GM06990 (cell line): ENCODE results near the gene BACH2.

Experiments
- DNase-seq: peaks from one replicate; pipeline ENCODE4 v3.0.0-alpha.2; 2011; ENCODE audit not compliant: insufficient read length; ENCODE audit errors: extremely low read depth
- H3K27me3 ChIP-seq: replicated peaks from 2 replicates; pipeline ENCODE4 v1.6.0; 2011; ENCODE audit warnings: low read length; ENCODE audit not compliant: control insufficient read depth, insufficient read depth
- H3K36me3 ChIP-seq: 2 replicates; pipeline ENCODE4 v1.5.1; 2011; ENCODE audit warnings: low read length; ENCODE audit not compliant: control insufficient read depth, insufficient read depth
- H3K4me3 ChIP-seq: replicated peaks from 2 replicates; pipeline ENCODE4 v1.5.1; 2011; ENCODE audit warnings: low read depth, mild to moderate bottlenecking, control low read depth, low read length
- TF ChIP-seq, protein P1 (sequence below): IDR thresholded peaks from 2 replicates; pipeline ENCODE4 v1.5.1; 2011; ENCODE audit warnings: low read length, control low read depth, mild to moderate bottlenecking, inconsistent platforms; ENCODE audit not compliant: insufficient read depth, poor library complexity, severe bottlenecking

The BACH2 gene

DNA sequence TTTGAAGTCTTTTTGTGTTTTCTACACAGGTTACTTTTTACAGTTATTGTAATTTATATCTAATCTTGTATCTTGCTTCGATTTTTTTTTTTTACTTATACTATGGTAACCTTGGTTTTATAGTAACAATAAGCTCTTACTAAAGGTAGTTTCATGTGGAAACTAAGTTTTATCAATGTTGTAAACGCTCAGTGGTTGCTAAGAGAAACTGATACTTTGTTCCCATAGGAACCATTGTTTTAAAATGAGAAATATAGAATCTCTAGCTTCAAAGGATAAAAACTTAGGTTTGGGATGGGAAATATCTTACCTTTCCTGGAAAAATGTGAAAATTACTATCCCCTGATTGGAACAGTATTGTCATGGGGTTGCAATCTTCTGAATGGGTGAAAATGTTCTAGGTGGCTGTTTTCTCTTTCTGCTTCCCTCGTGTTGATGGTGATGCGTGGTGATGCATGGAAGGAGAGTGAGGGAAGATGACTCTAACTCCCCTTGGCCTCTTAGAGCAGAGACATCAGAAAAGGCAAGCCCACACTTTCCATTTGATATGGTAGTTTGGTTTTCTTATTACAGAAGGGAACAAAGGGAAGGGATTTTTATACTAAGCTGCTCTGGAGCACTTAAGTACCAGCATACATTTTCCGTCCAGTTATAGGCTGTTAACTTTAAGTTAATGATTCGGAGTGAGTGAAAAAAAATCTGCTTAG, 23.5 kb upstream of the BACH2 start:
- no peak for DNase-seq
- no peaks in the 10 kb centered on the region; the same call in 1 of the 2 replicates for H3K27me3 ChIP-seq
- H3K36me3 ChIP-seq = no peaks in the 10 kb centered on the region
- H3K4me3 ChIP-seq = no peak overlapping the region
- TF ChIP-seq, protein P1, sequence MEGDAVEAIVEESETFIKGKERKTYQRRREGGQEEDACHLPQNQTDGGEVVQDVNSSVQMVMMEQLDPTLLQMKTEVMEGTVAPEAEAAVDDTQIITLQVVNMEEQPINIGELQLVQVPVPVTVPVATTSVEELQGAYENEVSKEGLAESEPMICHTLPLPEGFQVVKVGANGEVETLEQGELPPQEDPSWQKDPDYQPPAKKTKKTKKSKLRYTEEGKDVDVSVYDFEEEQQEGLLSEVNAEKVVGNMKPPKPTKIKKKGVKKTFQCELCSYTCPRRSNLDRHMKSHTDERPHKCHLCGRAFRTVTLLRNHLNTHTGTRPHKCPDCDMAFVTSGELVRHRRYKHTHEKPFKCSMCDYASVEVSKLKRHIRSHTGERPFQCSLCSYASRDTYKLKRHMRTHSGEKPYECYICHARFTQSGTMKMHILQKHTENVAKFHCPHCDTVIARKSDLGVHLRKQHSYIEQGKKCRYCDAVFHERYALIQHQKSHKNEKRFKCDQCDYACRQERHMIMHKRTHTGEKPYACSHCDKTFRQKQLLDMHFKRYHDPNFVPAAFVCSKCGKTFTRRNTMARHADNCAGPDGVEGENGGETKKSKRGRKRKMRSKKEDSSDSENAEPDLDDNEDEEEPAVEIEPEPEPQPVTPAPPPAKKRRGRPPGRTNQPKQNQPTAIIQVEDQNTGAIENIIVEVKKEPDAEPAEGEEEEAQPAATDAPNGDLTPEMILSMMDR = no peak

DNA sequence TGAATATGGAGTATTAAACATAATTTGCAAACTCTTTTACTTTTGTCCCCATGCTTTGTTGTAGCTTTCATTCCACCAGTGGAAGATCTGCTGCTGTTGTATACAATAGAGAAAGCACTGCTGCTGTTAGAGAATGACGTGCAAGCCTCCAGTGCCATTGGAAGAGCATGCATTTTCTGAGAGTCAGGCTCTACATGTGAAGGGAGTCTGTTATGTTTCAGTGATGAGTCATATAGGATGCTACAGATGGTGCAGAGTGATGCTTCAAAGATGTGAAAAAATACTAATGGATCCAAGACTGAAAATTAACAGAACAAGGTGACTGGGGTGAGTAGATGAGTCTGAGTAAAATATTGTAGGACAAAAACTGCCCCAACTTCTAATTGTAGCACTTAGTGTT, 22.4 kb upstream of the BACH2 start:
- H3K27me3 ChIP-seq = no peaks in the 10 kb centered on the region; the same call in 1 of the 2 replicates
- no peak overlapping the region for H3K4me3 ChIP-seq
- H3K36me3 ChIP-seq = no peaks in the 10 kb centered on the region
- TF ChIP-seq, protein P1 = no peak
- DNase-seq = no peak

DNA sequence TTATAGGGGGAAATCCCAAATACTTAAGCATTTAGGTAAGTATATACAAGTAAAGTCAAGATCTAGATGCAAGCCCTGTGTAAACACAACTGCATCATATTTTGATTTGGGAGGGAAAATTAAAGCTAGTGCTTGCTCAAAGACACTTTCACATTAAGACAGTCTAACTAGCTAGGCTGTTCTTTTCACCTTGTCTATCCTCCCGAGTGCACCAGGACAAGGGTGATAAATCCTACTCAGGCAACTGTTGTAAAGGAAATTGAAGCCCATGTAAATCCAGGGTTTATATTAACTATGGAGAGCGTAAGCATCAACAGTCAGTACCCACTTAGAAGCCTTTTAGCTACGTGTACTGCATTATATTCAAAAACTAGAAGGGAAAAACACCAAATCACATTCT, 19.3 kb upstream of the BACH2 start:
- no peak for DNase-seq
- H3K27me3 ChIP-seq = no peaks in the 10 kb centered on the region
- TF ChIP-seq, protein P1 = no peak
- H3K36me3 ChIP-seq = no peaks in the 10 kb centered on the region
- no peak overlapping the region for H3K4me3 ChIP-seq

DNA sequence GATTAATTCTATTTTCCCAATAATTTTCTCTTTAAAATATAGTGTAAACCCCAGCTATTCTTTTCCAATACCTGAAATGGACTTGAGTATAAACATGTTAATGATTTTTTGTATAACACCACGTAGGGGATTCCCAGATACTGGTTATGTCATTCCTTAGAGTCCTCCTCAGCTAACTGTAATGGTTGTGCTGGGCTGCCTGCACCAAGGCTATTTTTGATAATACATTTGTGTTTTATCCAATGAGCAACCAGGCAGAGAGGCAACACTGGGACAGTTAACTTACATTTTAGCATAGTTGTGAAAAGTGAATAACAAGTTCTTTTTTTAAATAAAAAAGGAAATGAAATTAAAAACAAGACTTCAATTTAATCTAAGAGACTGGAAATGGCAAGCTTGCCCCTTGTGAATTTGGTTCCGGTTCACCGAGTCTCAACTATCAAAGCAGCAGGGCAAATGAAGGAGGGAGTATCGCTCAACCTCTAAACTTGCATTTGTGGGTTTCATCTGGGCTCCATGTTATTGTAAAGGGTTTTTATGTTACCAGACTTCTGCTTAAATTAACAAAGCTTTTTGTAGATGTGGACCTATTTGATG, 18.8 kb upstream of the BACH2 start:
- no peak for DNase-seq
- Histone ChIP-seq H3K4me3 (no peak overlapping the region), H3K36me3 (no peaks in the 10 kb centered on the region), H3K27me3 (no peaks in the 10 kb centered on the region)
- TF ChIP-seq, protein P1 = no peak

DNA sequence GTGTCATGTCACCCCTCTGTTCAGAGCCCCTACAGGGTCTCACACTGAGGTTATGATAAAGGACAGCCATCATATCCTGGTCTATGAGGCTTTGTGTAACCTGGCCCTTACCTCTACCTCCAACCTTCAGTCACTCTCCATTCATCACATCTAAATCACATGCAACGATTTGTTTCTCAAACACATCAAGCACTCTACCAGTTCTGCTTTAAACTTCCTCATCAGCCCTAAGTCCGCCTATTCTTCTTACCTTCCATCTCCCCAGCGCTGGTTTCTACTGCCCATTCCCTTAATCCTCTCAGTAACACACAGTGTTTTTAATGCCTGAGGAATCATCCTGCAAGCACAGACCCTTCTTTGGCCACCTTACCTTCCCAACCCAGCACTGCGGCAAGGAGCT, 17.9 kb upstream of the BACH2 start:
- Histone ChIP-seq H3K36me3 (no peaks in the 10 kb centered on the region), H3K27me3 (no peaks in the 10 kb centered on the region), H3K4me3 (no peak overlapping the region)
- TF ChIP-seq, protein P1 = no peak
- DNase-seq = no peak

DNA sequence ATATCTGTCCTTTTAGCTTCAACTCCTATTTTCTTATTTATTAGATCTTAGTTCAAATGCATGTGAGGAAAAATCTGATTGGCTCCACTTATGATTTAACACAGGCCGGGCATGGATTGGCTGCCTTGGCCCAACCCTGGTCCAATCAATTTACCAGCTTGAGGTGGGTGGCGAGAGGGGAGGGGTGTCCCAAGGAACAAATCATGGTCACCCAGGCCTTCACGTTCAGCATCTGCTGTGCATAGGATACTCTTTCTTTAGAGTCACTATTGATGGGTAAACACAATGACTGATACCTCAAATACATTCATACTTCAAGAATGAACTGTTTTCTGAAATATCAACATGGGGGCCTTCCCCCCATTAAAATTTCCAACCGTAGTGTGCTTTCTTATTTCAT, 14.9 kb upstream of the BACH2 start:
- Histone ChIP-seq H3K27me3 (no peaks in the 10 kb centered on the region), H3K4me3 (no peak overlapping the region), H3K36me3 (no peaks in the 10 kb centered on the region)
- DNase-seq = no peak
- TF ChIP-seq, protein P1 = no peak
